ENCODE measurements around the gene MAMLD1.

MAMLD1 gene

GRCh38 chrX:150454508-150455214 is 91.5 kb downstream of the MAMLD1 start:
- Histone ChIP-seq H3K27me3 (replicated peaks; ENCODE audit: control insufficient read depth, insufficient read depth, low read length, poor library complexity, severe bottlenecking) (no peaks in the 10 kb centered on the region), H3K36me3 (ENCODE audit: control insufficient read depth, insufficient read depth, low read length) (no peaks in the 10 kb centered on the region), H3K4me1 (ENCODE audit: control insufficient read depth, insufficient read depth, low read length, poor library complexity, severe bottlenecking) (peaks cover 4% of the 10 kb centered on the region), H3K9me3 (ENCODE audit: control insufficient read depth, low read length) (no peaks in the 10 kb centered on the region), H3K27ac (ENCODE audit: insufficient read depth, low read length, poor library complexity, severe bottlenecking) (no peak overlapping the region), H3K4me3 (ENCODE audit: insufficient read depth, low read depth, low read length, poor library complexity, severe bottlenecking) (no peak overlapping the region)
- no peak for DNase-seq

GRCh38 chrX:150455215-150455608 is 92.1 kb downstream of the MAMLD1 start:
- Histone ChIP-seq H3K27ac (ENCODE audit: insufficient read depth, low read length, poor library complexity, severe bottlenecking) (no peak overlapping the region), H3K27me3 (replicated peaks; ENCODE audit: control insufficient read depth, insufficient read depth, low read length, poor library complexity, severe bottlenecking) (no peaks in the 10 kb centered on the region), H3K9me3 (ENCODE audit: control insufficient read depth, low read length) (no peaks in the 10 kb centered on the region), H3K36me3 (ENCODE audit: control insufficient read depth, insufficient read depth, low read length) (no peaks in the 10 kb centered on the region), H3K4me1 (ENCODE audit: control insufficient read depth, insufficient read depth, low read length, poor library complexity, severe bottlenecking) (peaks cover 4% of the 10 kb centered on the region), H3K4me3 (ENCODE audit: insufficient read depth, low read depth, low read length, poor library complexity, severe bottlenecking) (no peak overlapping the region)
- DNase-seq, result no peak

DNA sequence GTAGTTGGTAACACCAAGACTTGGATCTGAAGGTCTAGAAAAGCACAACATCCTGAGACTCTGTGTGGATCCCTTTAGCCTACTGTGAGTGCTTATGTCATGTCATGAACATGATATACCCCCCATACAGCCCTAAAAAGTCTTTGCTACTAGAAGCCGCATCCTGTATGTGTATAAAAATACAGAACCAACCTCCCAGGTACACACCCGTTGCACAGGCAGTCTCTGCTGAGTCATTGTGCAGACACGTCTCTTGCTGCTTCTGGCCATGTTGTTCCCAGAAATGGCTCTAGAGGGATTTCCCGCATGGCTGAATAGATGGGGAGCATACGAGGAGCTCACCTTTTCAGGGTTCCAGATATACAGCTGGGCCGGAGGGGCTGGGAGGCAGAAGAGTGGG is 93.3 kb downstream of the MAMLD1 start:
- Histone ChIP-seq H3K27me3 (replicated peaks; ENCODE audit: control insufficient read depth, insufficient read depth, low read length, poor library complexity, severe bottlenecking) (no peaks in the 10 kb centered on the region), H3K27ac (ENCODE audit: insufficient read depth, low read length, poor library complexity, severe bottlenecking) (no peak overlapping the region), H3K9me3 (ENCODE audit: control insufficient read depth, low read length) (no peaks in the 10 kb centered on the region), H3K4me3 (ENCODE audit: insufficient read depth, low read depth, low read length, poor library complexity, severe bottlenecking) (no peak overlapping the region), H3K36me3 (ENCODE audit: control insufficient read depth, insufficient read depth, low read length) (no peaks in the 10 kb centered on the region), H3K4me1 (ENCODE audit: control insufficient read depth, insufficient read depth, low read length, poor library complexity, severe bottlenecking) (no peaks in the 10 kb centered on the region)
- no peak for DNase-seq

DNA sequence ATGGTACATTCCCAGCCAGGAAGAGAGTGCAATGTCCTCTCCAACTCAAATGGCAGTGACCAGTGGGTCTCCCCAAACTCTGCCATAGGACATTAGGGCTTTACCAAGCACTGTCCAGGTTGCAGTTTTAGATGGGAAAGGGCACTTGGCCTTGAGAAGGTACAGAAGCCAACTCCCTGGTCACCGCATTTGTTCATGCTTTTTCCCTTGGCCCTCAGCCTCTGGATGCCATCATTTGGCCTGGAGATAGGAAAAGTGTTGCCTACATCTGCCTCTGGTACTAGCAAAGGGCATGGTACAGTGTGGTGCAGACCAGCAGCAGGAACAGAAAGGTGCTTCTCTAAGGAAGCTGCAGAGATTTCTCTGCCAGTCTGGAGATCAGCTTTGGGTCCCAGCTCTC is 93.8 kb downstream of the MAMLD1 start:
- Histone ChIP-seq H3K4me1 (ENCODE audit: control insufficient read depth, insufficient read depth, low read length, poor library complexity, severe bottlenecking) (no peaks in the 10 kb centered on the region), H3K9me3 (ENCODE audit: control insufficient read depth, low read length) (no peaks in the 10 kb centered on the region)

DNA sequence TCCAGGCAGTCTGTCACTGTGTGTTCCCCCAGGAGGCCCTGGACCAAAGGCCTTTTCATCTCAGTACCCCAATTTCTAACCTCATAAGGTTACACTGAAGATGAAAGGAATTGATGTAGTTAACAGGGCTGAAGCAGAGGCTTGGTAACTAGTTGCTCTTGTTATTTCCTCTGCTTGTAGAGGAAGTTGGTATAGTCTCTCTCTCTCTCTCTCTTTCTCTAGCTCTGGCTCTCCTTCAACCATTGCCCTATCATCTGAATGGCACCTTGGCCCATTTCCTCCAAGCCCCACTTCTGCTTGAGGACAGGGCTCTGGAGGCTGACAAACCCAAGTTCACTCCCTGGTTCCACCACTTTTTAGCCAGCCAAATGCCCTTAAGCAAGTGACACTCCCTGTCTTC is 96.1 kb downstream of the MAMLD1 start:
- H3K27ac ChIP-seq (ENCODE audit: insufficient read depth, low read length, poor library complexity, severe bottlenecking), result no peak overlapping the region
- H3K9me3 ChIP-seq (ENCODE audit: control insufficient read depth, low read length), result no peaks in the 10 kb centered on the region
- no peaks in the 10 kb centered on the region for H3K27me3 ChIP-seq (replicated peaks; ENCODE audit: control insufficient read depth, insufficient read depth, low read length, poor library complexity, severe bottlenecking)
- H3K36me3 ChIP-seq (ENCODE audit: control insufficient read depth, insufficient read depth, low read length), result no peaks in the 10 kb centered on the region
- no peak overlapping the region for H3K4me3 ChIP-seq (ENCODE audit: insufficient read depth, low read depth, low read length, poor library complexity, severe bottlenecking)
- no peak for DNase-seq
- H3K4me1 ChIP-seq (ENCODE audit: control insufficient read depth, insufficient read depth, low read length, poor library complexity, severe bottlenecking), result no peaks in the 10 kb centered on the region

More for the DNA sequence above, 93.8 kb downstream of the MAMLD1 start:
- no peak overlapping the region for H3K27ac ChIP-seq (ENCODE audit: insufficient read depth, low read length, poor library complexity, severe bottlenecking)
- no peaks in the 10 kb centered on the region for H3K27me3 ChIP-seq (replicated peaks; ENCODE audit: control insufficient read depth, insufficient read depth, low read length, poor library complexity, severe bottlenecking)
- no peaks in the 10 kb centered on the region for H3K36me3 ChIP-seq (ENCODE audit: control insufficient read depth, insufficient read depth, low read length)
- DNase-seq, result no peak
- no peak overlapping the region for H3K4me3 ChIP-seq (ENCODE audit: insufficient read depth, low read depth, low read length, poor library complexity, severe bottlenecking)

GRCh38 chrX:150460063-150460462 is 96.9 kb downstream of the MAMLD1 start:
- Histone ChIP-seq H3K4me1 (ENCODE audit: control insufficient read depth, insufficient read depth, low read length, poor library complexity, severe bottlenecking) (no peaks in the 10 kb centered on the region), H3K27ac (ENCODE audit: insufficient read depth, low read length, poor library complexity, severe bottlenecking) (no peak overlapping the region), H3K36me3 (ENCODE audit: control insufficient read depth, insufficient read depth, low read length) (no peaks in the 10 kb centered on the region), H3K27me3 (replicated peaks; ENCODE audit: control insufficient read depth, insufficient read depth, low read length, poor library complexity, severe bottlenecking) (no peaks in the 10 kb centered on the region), H3K4me3 (ENCODE audit: insufficient read depth, low read depth, low read length, poor library complexity, severe bottlenecking) (no peak overlapping the region), H3K9me3 (ENCODE audit: control insufficient read depth, low read length) (no peaks in the 10 kb centered on the region)
- no peak for DNase-seq

DNA sequence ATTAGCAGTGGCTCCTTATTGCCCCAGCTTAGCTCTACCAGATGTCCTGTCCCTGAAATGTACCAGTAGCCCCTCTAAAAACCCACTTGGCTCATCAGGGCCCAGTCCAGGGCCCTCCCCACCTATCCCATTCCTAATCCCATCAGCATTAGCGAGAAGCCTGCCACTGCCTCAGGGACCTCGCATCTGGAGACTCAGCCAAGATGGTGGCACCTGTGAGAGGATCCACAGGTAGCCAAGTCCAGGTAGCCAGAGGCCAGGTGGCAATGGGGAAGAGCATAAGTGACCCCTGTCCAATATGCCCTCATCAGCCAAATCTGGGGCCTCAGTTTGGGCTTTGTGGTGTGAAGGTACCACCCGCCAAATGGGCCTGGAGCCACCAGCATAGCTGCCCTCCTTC is 97.7 kb downstream of the MAMLD1 start:
- Histone ChIP-seq H3K9me3 (ENCODE audit: control insufficient read depth, low read length) (no peaks in the 10 kb centered on the region), H3K27ac (ENCODE audit: insufficient read depth, low read length, poor library complexity, severe bottlenecking) (no peak overlapping the region), H3K27me3 (replicated peaks; ENCODE audit: control insufficient read depth, insufficient read depth, low read length, poor library complexity, severe bottlenecking) (no peaks in the 10 kb centered on the region), H3K36me3 (ENCODE audit: control insufficient read depth, insufficient read depth, low read length) (no peaks in the 10 kb centered on the region), H3K4me3 (ENCODE audit: insufficient read depth, low read depth, low read length, poor library complexity, severe bottlenecking) (no peak overlapping the region), H3K4me1 (ENCODE audit: control insufficient read depth, insufficient read depth, low read length, poor library complexity, severe bottlenecking) (no peaks in the 10 kb centered on the region)
- no peak for DNase-seq

- H3K27ac ChIP-seq (ENCODE audit: insufficient read depth, low read length, poor library complexity, severe bottlenecking), result no peak overlapping the region
- H3K4me1 ChIP-seq (ENCODE audit: control insufficient read depth, insufficient read depth, low read length, poor library complexity, severe bottlenecking), result no peaks in the 10 kb centered on the region
- no peak overlapping the region for H3K4me3 ChIP-seq (ENCODE audit: insufficient read depth, low read depth, low read length, poor library complexity, severe bottlenecking)
- DNase-seq, result no peak
- no peaks in the 10 kb centered on the region for H3K27me3 ChIP-seq (replicated peaks; ENCODE audit: control insufficient read depth, insufficient read depth, low read length, poor library complexity, severe bottlenecking)
- no peaks in the 10 kb centered on the region for H3K9me3 ChIP-seq (ENCODE audit: control insufficient read depth, low read length)
- no peaks in the 10 kb centered on the region for H3K36me3 ChIP-seq (ENCODE audit: control insufficient read depth, insufficient read depth, low read length)
Measured at GRCh38 chrX:150463566-150463965, 100.4 kb downstream of the MAMLD1 start.

GRCh38 chrX:150464001-150464400 is 100.9 kb downstream of the MAMLD1 start:
- H3K4me1 ChIP-seq (ENCODE audit: control insufficient read depth, insufficient read depth, low read length, poor library complexity, severe bottlenecking), result no peaks in the 10 kb centered on the region
- H3K27ac ChIP-seq (ENCODE audit: insufficient read depth, low read length, poor library complexity, severe bottlenecking), result no peak overlapping the region
- H3K4me3 ChIP-seq (ENCODE audit: insufficient read depth, low read depth, low read length, poor library complexity, severe bottlenecking), result no peak overlapping the region
- no peak for DNase-seq
- H3K9me3 ChIP-seq (ENCODE audit: control insufficient read depth, low read length), result no peaks in the 10 kb centered on the region
- no peaks in the 10 kb centered on the region for H3K36me3 ChIP-seq (ENCODE audit: control insufficient read depth, insufficient read depth, low read length)
- H3K27me3 ChIP-seq (replicated peaks; ENCODE audit: control insufficient read depth, insufficient read depth, low read length, poor library complexity, severe bottlenecking), result no peaks in the 10 kb centered on the region

- no peaks in the 10 kb centered on the region for H3K4me1 ChIP-seq (ENCODE audit: control insufficient read depth, insufficient read depth, low read length, poor library complexity, severe bottlenecking)
- H3K9me3 ChIP-seq (ENCODE audit: control insufficient read depth, low read length), result no peaks in the 10 kb centered on the region
- no peaks in the 10 kb centered on the region for H3K27me3 ChIP-seq (replicated peaks; ENCODE audit: control insufficient read depth, insufficient read depth, low read length, poor library complexity, severe bottlenecking)
- H3K36me3 ChIP-seq (ENCODE audit: control insufficient read depth, insufficient read depth, low read length), result no peaks in the 10 kb centered on the region
- H3K4me3 ChIP-seq (ENCODE audit: insufficient read depth, low read depth, low read length, poor library complexity, severe bottlenecking), result no peak overlapping the region
- no peak for DNase-seq
- no peak overlapping the region for H3K27ac ChIP-seq (ENCODE audit: insufficient read depth, low read length, poor library complexity, severe bottlenecking)
Measured at GRCh38 chrX:150465326-150465725, 102.2 kb downstream of the MAMLD1 start.
